ENCODE results near the gene IFI30.
"Not testable (repeated sequence)": the region's sequence is repeated elsewhere in the genome, so short reads cannot be mapped to it uniquely, and the experiment has no call there.

The IFI30 gene

DNA sequence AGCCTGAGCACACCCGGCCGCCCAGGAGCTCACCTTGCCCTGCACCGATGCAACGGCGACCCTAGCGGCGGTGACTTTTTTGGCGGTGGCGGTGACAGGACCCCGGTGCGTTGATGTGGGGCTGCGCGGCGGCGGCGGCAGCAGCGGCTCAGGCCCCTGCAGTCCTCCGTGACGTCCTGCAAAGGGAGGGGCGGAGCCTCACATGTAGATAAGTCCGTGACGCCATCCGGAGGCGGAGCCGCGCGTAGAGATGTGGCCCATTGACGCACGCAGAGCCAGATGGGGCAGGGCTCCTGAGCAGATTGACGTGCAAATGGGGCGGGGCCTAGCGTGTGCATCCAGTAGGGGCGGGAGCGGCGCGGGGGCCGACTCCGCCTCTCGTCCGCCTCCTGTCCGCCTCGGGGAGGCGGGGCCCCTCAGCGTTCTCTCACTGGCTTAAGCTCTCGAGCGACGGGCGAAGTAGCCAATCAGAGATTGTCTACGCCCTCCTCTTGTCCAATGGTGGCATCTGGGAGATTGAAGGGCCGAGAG is 30.3 kb downstream of the IFI30 start, which contains the start of gene RAB3A:
RAB3A (minus strand) TSS at position 180 of the 531 bp plus-strand sequence. CDS start 1,302 bp downstream, outside the sequence.
- Histone ChIP-seq H3K4me3 (ENCODE audit: low read depth, low read length) (peak within 1 kb of the TSS; percentile 79), H3K4me1 (no peaks in the 10 kb centered on the region), H3K9me3 (no peaks in the 10 kb centered on the region), H3K27me3 (no peaks in the 10 kb centered on the region), H3K36me3 (peaks cover 18% of the 10 kb centered on the region)
- TF ChIP-seq, protein P1, sequence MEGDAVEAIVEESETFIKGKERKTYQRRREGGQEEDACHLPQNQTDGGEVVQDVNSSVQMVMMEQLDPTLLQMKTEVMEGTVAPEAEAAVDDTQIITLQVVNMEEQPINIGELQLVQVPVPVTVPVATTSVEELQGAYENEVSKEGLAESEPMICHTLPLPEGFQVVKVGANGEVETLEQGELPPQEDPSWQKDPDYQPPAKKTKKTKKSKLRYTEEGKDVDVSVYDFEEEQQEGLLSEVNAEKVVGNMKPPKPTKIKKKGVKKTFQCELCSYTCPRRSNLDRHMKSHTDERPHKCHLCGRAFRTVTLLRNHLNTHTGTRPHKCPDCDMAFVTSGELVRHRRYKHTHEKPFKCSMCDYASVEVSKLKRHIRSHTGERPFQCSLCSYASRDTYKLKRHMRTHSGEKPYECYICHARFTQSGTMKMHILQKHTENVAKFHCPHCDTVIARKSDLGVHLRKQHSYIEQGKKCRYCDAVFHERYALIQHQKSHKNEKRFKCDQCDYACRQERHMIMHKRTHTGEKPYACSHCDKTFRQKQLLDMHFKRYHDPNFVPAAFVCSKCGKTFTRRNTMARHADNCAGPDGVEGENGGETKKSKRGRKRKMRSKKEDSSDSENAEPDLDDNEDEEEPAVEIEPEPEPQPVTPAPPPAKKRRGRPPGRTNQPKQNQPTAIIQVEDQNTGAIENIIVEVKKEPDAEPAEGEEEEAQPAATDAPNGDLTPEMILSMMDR (IDR thresholded peaks at IDR 0.05; ENCODE audit: low read depth, low read length), result no peak
- DNase-seq, result peak; percentile 100

DNA sequence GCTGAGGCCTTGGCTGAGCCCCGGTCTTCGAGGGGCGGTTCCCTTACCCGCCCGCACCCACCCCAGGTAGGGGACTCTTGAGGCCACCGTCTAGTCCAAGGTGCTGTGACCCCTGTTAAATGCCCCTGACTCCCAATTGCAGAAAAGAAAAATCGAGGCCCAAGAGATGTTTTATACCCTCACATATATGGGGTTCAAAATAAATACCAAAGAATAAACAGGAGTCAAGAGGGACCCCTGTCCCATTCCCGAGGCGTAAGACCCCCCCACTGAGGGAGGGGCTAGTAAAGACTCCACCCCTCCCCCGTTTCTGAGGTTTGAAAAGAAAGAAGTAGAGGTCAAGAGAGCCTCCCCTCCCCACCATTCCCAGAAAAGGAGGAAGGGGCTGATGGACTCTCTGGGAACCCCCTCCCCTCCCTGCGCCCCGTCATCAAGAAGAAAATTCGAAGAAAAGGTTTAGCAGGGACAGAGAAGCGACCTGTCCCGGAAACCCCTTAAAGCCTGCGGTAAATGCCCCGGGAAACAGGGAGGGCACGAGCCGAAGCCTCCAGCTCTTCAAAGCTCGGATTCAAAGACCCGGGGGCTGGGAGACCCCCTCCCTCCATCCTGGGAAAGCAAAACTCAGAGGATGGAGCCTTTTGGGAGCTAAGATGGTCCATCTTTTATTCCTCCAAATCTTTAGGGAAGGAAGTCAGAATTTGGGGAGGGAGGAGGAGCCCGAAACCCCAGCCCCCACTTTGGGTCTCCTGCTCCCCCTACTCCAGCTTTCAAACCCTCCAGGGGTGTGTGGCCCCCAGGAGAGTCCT is 31.0 kb downstream of the IFI30 start:
- no peaks in the 10 kb centered on the region for H3K4me1 ChIP-seq
- peaks cover 16% of the 10 kb centered on the region for H3K36me3 ChIP-seq
- H3K27me3 ChIP-seq, result no peaks in the 10 kb centered on the region
- TF ChIP-seq, protein P1 (IDR thresholded peaks at IDR 0.05; ENCODE audit: low read depth, low read length), result no peak
- DNase-seq, result peak; percentile 41
- H3K4me3 ChIP-seq (ENCODE audit: low read depth, low read length), result peak overlapping the region; percentile 79
- H3K9me3 ChIP-seq, result no peaks in the 10 kb centered on the region

DNA sequence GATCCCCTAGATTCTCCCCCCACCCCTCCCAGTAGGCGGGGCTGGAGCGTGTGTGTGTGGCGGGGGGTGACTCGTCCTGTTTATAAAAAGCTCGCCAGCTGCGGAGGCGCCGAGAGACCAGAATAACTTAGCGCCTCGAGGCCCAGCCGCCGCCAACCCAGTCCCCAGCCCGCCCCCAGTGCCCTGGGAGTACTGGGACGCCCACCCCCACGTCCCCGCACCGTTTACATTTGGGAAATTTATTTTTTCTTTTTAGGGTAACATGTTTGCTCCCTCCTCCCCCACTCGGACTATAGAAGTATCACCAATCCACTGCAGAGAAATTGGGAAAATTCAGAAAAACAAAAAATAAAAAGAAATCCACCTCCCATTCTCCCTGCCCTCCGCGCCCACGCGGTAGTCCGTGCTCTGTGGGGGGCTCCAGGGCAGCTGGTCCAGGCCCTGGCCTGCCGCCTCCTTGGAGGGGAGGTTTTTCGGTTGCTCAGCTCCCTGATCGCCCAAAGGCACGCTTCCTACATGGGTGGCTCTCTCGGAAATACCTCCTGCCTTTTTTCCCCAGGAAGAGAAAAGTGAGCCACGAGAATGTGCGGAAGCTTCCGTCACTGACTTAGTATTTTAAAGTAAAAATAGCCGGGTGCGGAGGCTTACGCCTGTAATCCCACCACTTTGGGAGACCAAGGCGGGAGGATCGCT is 31.7 kb downstream of the IFI30 start:
- H3K4me1 ChIP-seq, result no peaks in the 10 kb centered on the region
- H3K27me3 ChIP-seq, result no peaks in the 10 kb centered on the region
- H3K9me3 ChIP-seq, result no peaks in the 10 kb centered on the region
- peak overlapping the region; percentile 79 for H3K4me3 ChIP-seq (ENCODE audit: low read depth, low read length)
- peak; percentile 58 for DNase-seq
- TF ChIP-seq, protein P1 (IDR thresholded peaks at IDR 0.05; ENCODE audit: low read depth, low read length), result no peak
- H3K36me3 ChIP-seq, result peaks cover 9% of the 10 kb centered on the region

DNA sequence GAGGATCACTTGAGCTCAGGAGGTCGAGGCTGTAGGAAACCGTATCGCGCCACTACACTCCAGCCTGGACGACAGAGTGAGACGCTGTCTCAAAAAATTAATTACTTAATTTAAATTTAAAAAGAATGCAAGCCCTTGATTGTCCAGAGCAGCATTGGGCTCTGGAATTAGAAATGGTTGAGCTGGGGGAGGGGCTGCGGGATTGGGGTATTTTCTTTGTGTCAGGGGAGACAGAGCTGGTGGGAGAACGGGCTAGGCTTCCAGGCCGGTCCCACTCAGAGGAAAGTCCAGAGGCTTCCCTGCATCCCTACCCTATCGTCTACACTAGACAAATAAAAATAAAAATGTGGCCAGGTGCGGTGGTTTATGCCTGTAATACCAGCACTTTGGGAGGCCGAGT is 32.4 kb downstream of the IFI30 start:
- no peak for DNase-seq
- H3K4me3 ChIP-seq (ENCODE audit: low read depth, low read length), result no peak overlapping the region
- H3K27me3 ChIP-seq, result no peaks in the 10 kb centered on the region
- peaks cover 5% of the 10 kb centered on the region for H3K36me3 ChIP-seq
- no peaks in the 10 kb centered on the region for H3K9me3 ChIP-seq
- H3K4me1 ChIP-seq, result no peaks in the 10 kb centered on the region
- TF ChIP-seq, protein P1 (IDR thresholded peaks at IDR 0.05; ENCODE audit: low read depth, low read length), result no peak

DNA sequence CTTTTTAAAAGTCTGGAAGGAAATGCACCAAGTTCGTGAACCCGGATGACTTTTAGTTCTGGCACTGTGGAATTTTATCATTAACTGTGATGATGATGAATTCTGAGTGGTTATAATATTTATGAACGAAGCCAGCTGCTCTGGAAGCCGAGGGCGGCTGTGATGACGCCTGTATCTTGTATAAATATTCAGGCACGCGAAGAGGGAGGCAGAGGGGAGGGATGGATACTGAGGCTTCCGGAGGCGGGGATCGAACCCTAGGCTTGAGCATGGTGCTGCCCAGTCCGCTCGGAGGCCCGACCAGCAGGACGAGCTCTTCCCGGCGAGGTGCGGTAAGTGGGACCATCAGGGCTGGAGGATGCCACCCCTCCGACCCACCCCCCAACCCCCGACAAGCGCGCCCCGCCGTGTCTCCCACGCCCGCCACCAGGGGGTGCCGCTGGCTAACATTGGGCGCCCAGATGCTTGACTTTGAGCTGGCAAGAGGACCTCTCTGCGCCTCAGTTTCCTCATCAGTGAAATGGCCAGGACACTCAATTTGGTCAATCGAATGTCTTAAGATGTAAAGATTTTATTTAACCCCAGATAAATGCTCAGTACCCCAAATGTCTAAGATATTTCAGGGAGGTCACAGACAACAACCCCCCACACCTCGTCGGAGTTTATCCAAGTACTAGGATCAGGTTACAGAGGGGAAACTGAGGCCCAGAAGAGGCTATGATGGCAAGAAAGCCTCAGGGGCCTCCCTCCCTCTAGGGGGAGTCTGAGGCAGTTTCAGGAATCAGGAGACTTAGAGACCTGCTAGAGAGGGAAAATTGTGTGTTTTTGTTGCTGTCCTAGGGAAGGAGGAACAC is 34.7 kb downstream of the IFI30 start:
- DNase-seq, result peak; percentile 67
- TF ChIP-seq, protein P1 (IDR thresholded peaks at IDR 0.05; ENCODE audit: low read depth, low read length), result peak; percentile 52
- Histone ChIP-seq H3K36me3 (no peaks in the 10 kb centered on the region), H3K4me3 (ENCODE audit: low read depth, low read length) (no peak overlapping the region), H3K4me1 (no peaks in the 10 kb centered on the region), H3K9me3 (no peaks in the 10 kb centered on the region), H3K27me3 (no peaks in the 10 kb centered on the region)

DNA sequence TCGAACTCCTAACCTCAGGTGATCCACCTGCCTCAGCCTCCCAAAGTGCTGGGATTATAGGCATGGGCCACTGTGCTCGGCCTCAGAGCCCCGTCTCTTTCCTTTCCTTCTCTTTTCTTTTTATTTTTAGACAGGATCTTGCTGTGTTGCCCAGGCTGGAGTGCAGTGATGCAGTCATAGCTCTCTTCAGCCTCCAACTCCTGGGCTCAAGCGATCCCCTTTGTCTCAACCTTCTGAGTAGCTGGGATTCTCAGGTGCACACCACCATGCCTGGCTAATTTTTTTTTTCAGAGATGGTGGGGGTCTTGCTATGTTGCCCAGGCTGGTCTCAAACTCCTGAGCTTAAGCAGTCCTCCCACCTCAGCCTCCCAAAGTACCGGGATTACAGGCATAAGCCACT is 36.3 kb downstream of the IFI30 start:
- H3K9me3 ChIP-seq; H3K27me3 ChIP-seq; H3K4me1 ChIP-seq; DNase-seq; H3K36me3 ChIP-seq; H3K4me3 ChIP-seq (ENCODE audit: low read depth, low read length): not testable (repeated sequence)
